ENCODE data around the gene GATA3. TPM values are rescaled to one million over a fixed set of nuclear protein-coding genes. Genes with fewer than 3 reads are reported as not detected.

Gene GATA3
- total and polyA plus RNA-seq, 9 of the 15 experiments (the other 6 are each of a cell fraction or from before 2014, with no cell fraction given): 0.01 to 0.24 (median 0.09) TPM; not detected in 6

GRCh38 chr10:8023851-8024250 is 30.6 kb upstream of the GATA3 start:
- ATAC-seq (no peak), FAIRE-seq (no peak), DNase-seq (ENCODE audit: extremely low read depth in 1 of 4, low spot score in 3 of 4) (no peak)
- in situ Hi-C loops (cut with MboI) (no loop called here), intact Hi-C loops (cut with micrococcal nuclease) (no loop called here)
- POLR2A ChIA-PET: interaction anchor here (0.7 kb wide), 1 partner anchor 18 kb away, joined by 3 read pairs; no protein-coding TSS in a partner anchor
- CTCF ChIA-PET (ENCODE audit: low intra/inter-chr PET ratio): no interaction called here
- Histone ChIP-seq H3K9ac (ENCODE audit: insufficient read depth in 1 of 2, low read depth in 2 of 2, low read length in 2 of 2) (no peak overlapping the region), H3K9me1 (ENCODE audit: control insufficient read depth, insufficient read depth, low read length) (no peaks in the 10 kb centered on the region), H2AFZ (ENCODE audit: low read depth, low read length) (no peak overlapping the region), H3K36me3 (ENCODE audit: control insufficient read depth, insufficient read depth, low read length) (no peaks in the 10 kb centered on the region), H3K4me3 (no peak overlapping the region), H3K9me3 (replicated peaks; ENCODE audit: control insufficient read depth, insufficient read depth, low read depth, low read length) (no peaks in the 10 kb centered on the region), H3K4me2 (ENCODE audit: insufficient read depth, low read length) (no peak overlapping the region), H3K79me2 (ENCODE audit: control insufficient read depth, insufficient read depth, low read length) (no peaks in the 10 kb centered on the region), H3K27me3 (ENCODE audit: control insufficient read depth in 2 of 2, insufficient read depth in 2 of 2, low read length in 2 of 2) (peaks cover 11 to 20% of the 10 kb centered on the region in 2 experiments; a peak in 4 of 5 replicates), H4K20me1 (replicated peaks; ENCODE audit: control insufficient read depth, insufficient read depth, low read length) (no peaks in the 10 kb centered on the region), H3K4me1 (replicated peaks in 1 of 2; ENCODE audit: control insufficient read depth in 2 of 2, insufficient read depth in 2 of 2, low read length in 2 of 2) (no peaks in the 10 kb centered on the region), H3K27ac (ENCODE audit: extremely low read depth, low read depth, low read length) (no peak overlapping the region)
- BruUV-seq (replicated peaks): no TSS peak
- WGBS (ENCODE audit: insufficient coverage, low coverage, missing lambda C conversion rate): 0% methylated on average over 2 of the region's 2 CpGs
- TF ChIP-seq TFE3 (CRISPR knock-in tag; IDR thresholded peaks at IDR 0.05): peak; percentile 94
- peak; percentile 56 for TF ChIP-seq CBFA2T2 (conservative IDR thresholded peaks at IDR 0.05)
- TF ChIP-seq, protein P1, sequence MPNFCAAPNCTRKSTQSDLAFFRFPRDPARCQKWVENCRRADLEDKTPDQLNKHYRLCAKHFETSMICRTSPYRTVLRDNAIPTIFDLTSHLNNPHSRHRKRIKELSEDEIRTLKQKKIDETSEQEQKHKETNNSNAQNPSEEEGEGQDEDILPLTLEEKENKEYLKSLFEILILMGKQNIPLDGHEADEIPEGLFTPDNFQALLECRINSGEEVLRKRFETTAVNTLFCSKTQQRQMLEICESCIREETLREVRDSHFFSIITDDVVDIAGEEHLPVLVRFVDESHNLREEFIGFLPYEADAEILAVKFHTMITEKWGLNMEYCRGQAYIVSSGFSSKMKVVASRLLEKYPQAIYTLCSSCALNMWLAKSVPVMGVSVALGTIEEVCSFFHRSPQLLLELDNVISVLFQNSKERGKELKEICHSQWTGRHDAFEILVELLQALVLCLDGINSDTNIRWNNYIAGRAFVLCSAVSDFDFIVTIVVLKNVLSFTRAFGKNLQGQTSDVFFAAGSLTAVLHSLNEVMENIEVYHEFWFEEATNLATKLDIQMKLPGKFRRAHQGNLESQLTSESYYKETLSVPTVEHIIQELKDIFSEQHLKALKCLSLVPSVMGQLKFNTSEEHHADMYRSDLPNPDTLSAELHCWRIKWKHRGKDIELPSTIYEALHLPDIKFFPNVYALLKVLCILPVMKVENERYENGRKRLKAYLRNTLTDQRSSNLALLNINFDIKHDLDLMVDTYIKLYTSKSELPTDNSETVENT (CRISPR knock-in tag; IDR thresholded peaks at IDR 0.05): no peak
- no peak for TF ChIP-seq HNRNPLL (IDR thresholded peaks at IDR 0.05; ENCODE audit: low read depth, low read length, poor library complexity, severe bottlenecking)
- TF ChIP-seq PML (IDR thresholded peaks at IDR 0.05; ENCODE audit: low read length): no peak
- TF ChIP-seq USF2 (CRISPR knock-in tag; IDR thresholded peaks at IDR 0.05): peak; percentile 51
- no peak for TF ChIP-seq ASH1L (IDR thresholded peaks at IDR 0.05; ENCODE audit: borderline replicate concordance, low read depth, partially characterized antibody)
- peak; percentile 88 for TF ChIP-seq RAD51 (IDR thresholded peaks at IDR 0.05; ENCODE audit: borderline replicate concordance, low read depth)
- TF ChIP-seq TOE1 (IDR thresholded peaks at IDR 0.05; ENCODE audit: borderline replicate concordance): peak; percentile 73; the same call in 1 of the 2 replicates
- no peak for TF ChIP-seq TOE1 (CRISPR knock-in tag; IDR thresholded peaks at IDR 0.05; ENCODE audit: borderline replicate concordance, low read depth)
